Suprapubic skin (tissue), 4 donors: Measurements from ENCODE around the gene KIAA0825. TPM values are rescaled to one million over a fixed set of nuclear protein-coding genes. Genes with fewer than 3 reads are reported as not detected.

Source experiments
- DNase-seq, 2 donors: peaks; one replicate each; pipeline ENCODE4 v3.0.0-alpha.2; 2019; ENCODE audit warnings: low spot score in 2 of 2
- H3K27ac ChIP-seq: fragments of 200-600 bp; sonication (generic); one replicate; pipeline ENCODE4 v1.5.1; 2019
- H3K27me3 ChIP-seq: fragments of 200-600 bp; sonication (generic); one replicate; pipeline ENCODE4 v1.5.1; 2019
- H3K36me3 ChIP-seq: fragments of 200-600 bp; sonication (generic); one replicate; pipeline ENCODE4 v1.5.1; 2019
- H3K4me1 ChIP-seq: fragments of 200-600 bp; sonication (generic); one replicate; pipeline ENCODE4 v1.5.1; 2019
- H3K4me3 ChIP-seq: fragments of 200-600 bp; sonication (generic); one replicate; pipeline ENCODE4 v1.5.1; 2019; ENCODE audit warnings: mild to moderate bottlenecking
- H3K9me3 ChIP-seq: fragments of 200-600 bp; sonication (generic); one replicate; pipeline ENCODE4 v1.5.1; 2019
- EP300 ChIP-seq: sonication (generic); formaldehyde crosslinking; IDR thresholded peaks from one replicate; pipeline ENCODE4 v1.6.1; 2017; ENCODE audit warnings: antibody characterized with exemption
- POLR2A ChIP-seq, 2 donors: fragments of 450-650 bp; IDR thresholded peaks; one replicate each; pipeline ENCODE4 v1.6.1; 2017; ENCODE audit warnings: antibody characterized with exemption in 2 of 2, mild to moderate bottlenecking in 2 of 2, moderate library complexity in 2 of 2
- POLR2AphosphoS5 ChIP-seq, 3 donors: sonication (generic); formaldehyde crosslinking; IDR thresholded peaks; one replicate each; pipeline ENCODE4 v1.6.1; 2017; ENCODE audit warnings: antibody characterized with exemption in 3 of 3
- WGBS: methylation state at CpG from one replicate; pipeline ENCODE4 v1.1.5; 2018; 5-methylcytosine and 5-hydroxymethylcytosine counted together
- total RNA-seq, 4 donors: library from RNA; depleted of rRNA; stranded (reverse); fragments of >200 nt; gene quantifications; one replicate each; pipeline ENCODE4 v1.1.0, GENCODE V29; 2016
- TF ChIP-seq, protein P1 (sequence below), 2 donors: fragments of 200-600 bp in 1 of 2; fragments of 450-650 bp in 1 of 2; sonication (generic) in 1 of 2; IDR thresholded peaks; one replicate each; pipeline ENCODE4 v1.5.1; 2016 to 2019; ENCODE audit warnings: antibody characterized with exemption in 2 of 2, mild to moderate bottlenecking in 1 of 2, moderate library complexity in 1 of 2

Gene KIAA0825
- total RNA-seq, 4 donors from 2014 or later = 3.4 to 5.8 (median 4.5) TPM

DNA sequence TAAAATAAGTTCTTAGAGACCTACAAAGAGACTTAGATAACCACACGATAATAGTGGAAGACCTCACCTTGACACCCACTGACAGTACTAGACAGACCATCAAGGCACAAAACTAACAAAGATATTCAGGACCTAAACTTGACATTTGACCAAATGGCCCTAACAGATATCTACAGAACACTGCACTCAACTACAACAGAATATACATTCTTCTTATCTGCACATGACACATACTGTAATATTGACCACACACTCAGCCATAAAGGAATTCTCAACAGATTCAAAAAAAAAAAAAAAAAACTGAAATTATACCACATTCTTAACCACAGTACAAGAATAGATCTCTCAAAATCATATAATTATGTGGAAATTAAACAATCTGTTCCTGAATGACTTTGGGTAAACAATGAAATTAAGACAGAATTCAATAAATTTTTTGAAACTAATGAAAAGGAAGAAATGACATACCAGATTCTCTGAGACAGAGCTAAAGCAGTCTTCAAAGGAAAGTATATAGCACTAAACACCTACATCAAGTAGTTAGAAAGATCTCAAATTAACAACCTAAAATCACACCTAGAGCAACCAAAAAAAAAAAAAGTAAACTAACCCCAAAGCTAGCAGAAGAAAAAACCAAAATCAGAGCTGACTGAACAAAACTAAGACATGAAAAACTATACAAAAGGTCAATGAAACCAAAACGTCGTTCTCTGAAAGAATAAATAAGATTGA is 514.7 kb downstream of the KIAA0825 start:
- Histone ChIP-seq H3K9me3 (peaks cover 13% of the 10 kb centered on the region), H3K27me3 (no peaks in the 10 kb centered on the region), H3K4me3 (no peak overlapping the region), H3K27ac (no peak overlapping the region), H3K4me1 (no peaks in the 10 kb centered on the region), H3K36me3 (no peaks in the 10 kb centered on the region)
- DNase-seq = no peak
- 91% methylated on average over 3 of the region's 3 CpGs for WGBS
- TF ChIP-seq POLR2A (IDR thresholded peaks at IDR 0.05) (no peak), POLR2AphosphoS5 (IDR thresholded peaks at IDR 0.05) (no peak), EP300 (no peak)
- TF ChIP-seq, protein P1, sequence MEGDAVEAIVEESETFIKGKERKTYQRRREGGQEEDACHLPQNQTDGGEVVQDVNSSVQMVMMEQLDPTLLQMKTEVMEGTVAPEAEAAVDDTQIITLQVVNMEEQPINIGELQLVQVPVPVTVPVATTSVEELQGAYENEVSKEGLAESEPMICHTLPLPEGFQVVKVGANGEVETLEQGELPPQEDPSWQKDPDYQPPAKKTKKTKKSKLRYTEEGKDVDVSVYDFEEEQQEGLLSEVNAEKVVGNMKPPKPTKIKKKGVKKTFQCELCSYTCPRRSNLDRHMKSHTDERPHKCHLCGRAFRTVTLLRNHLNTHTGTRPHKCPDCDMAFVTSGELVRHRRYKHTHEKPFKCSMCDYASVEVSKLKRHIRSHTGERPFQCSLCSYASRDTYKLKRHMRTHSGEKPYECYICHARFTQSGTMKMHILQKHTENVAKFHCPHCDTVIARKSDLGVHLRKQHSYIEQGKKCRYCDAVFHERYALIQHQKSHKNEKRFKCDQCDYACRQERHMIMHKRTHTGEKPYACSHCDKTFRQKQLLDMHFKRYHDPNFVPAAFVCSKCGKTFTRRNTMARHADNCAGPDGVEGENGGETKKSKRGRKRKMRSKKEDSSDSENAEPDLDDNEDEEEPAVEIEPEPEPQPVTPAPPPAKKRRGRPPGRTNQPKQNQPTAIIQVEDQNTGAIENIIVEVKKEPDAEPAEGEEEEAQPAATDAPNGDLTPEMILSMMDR (IDR thresholded peaks at IDR 0.05) = no peak

Other genes with a start within 250 kb of the KIAA0825 start
- 10 to 100 TPM in 1 of 4 donors, 1 to 10 TPM in 3; 2.1 to 17.6 (median 3.1) TPM for gene SLF1, start 65 bp upstream of the KIAA0825 start, total RNA-seq